Head of caudate nucleus (tissue), 42 donors: ENCODE measurements around the gene GREM2.

Experiments
- DNase-seq, 42 donors: peaks; one replicate each; pipeline versions ENCODE4 v3.0.0 to v3.0.0-alpha.2; 2020 to 2021; ENCODE audit warnings: mixed read lengths in 7 of 42
- intact Hi-C: fragments of 100-400 bp; cut with DNase I; formaldehyde crosslinking; loops from one replicate; pipeline ENCODE4 v1.15.0; 2022

Gene GREM2

DNA sequence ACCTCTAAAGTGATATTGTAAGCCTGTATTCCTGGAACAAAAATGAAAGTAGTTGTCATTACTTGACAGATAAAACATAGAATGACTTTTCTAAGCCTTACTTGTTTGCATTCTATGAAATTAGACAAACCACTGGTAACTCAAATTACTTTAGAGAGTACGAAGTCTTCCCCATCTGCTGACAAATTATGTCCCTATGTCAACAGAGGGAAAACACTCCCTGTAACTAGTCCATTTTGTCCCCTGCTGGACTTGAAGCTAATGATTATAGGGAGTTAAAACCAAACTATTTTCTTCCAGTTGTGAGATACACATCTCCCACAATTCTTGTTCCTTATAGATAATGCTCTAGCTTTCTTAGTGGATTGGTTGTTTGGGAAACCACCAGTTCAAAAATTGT, 39.6 kb downstream of the GREM2 start:
- intact Hi-C loops: no loop called here
- DNase-seq: no peak

DNA sequence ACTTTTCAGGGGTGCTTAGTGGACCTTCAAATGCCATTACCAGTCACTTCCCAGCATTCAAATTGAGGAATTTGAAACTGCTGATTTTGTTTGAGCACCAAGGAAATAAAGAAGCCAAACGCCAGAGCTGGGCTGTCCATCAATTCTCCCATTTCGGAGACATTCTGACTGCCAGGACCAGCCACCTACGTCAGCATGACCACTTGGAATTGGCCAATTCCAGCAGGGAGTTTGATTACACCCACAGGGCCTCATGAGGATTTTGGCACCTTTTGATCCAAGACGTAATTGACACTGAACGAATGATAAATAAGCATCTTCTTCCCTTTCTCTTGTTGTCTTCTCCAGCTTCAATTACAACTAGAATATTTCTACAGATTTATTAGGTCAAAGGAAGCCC, 40.2 kb downstream of the GREM2 start:
- no peak for DNase-seq

DNA sequence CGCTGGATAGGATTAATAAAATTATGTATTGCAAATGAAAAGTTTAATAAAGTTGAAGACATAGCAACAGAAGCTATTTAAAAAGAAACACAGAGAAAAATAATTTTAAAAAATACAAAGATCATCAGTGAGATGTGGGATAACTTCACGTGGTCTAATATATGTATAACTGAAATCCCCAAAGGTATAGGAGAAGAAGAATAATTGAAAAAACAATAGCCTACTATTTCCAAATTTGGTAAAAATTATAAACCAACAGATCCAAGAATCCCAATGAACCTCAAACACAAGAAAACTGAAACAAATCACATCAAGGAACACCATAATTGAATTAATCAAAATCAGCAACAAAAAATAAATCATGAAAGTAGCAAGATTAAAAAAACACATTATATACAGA, 44.9 kb downstream of the GREM2 start:
- intact Hi-C loops: no loop called here
- DNase-seq: no peak

More for the DNA sequence above, 40.2 kb downstream of the GREM2 start:
- intact Hi-C loops: no loop called here

DNA sequence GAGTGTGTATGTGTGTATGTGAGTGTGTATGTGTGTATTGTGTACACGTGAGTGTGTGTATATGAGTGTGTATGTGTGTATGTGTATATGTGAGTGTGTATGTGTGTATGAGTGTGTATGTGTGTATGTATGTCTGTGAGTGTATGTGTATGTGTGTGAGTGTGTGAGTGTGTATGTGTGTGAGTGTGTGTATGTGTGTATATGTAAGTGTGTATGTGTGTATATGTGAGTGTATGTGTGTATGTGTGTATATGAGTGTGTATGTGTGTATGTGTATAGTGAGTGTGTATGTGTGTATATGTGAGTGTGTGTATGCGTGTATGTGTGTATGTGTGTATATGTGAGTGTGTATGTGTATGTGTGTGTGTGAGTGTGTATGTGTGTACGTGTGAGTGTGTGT, 49.2 kb downstream of the GREM2 start:
- intact Hi-C loops: no loop called here
- DNase-seq: no peak

DNA sequence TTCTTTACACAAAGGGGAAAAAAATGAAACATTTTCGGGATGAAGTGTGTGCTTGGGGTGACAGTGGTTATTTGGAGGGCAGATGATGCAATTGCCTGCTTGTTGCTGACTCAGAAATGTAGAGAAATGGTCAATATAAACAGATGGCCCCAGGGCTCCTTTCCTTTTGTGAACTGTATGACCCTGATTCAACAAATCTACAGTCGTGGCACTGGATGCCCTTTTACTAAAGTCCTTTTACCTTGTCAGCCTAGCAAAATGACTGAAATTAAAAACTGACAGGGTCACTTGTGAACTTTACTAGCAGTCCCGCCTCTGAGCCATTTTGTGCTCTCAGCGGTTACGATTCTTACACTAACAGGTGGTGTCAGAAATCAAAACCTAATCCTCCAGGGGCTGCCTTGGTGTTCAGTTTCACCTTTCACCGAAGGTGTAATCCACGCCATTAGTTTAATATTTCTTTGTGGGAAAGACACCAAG, 49.8 kb downstream of the GREM2 start:
- intact Hi-C loops: no loop called here
- DNase-seq: no peak

DNA sequence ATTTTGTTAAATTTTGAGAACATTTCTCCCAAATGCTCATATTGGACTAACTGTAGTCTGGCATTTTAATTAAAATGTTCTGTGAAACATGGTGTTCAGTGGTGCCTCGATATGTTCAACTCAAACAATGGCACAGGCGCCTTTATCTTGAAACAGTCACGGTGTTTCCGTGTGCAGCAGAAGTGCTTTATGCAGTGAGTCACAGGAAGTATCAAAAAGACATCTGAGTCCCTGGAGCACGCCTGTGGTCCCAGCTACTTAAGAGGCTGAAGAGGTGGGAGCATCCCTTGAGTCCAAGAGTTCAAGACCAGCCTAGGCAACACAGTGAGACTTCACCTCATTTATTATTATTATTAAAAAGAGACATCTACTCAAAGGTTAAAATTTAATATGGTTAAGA, 52.2 kb downstream of the GREM2 start:
- intact Hi-C loops: no loop called here
- no peak for DNase-seq

DNA sequence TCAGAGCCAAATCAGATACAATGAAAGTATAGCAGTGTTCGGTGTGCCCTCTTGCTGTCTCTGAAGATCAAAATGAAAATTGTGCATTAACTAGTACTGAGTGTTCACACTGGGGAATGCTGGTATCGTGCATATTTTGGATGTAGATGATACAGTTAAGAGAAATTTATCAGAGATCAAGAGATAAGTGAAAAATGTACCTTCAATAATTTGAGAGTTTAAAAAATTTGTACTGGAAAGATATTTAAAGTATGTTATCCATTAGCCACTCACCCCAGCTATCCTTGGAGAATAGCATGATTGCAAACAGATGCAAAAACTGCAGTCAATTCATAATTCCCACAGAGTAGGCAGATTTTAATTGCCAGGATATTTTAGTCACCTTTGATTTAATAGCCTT, 56.4 kb downstream of the GREM2 start:
- intact Hi-C loops: no loop called here
- no peak for DNase-seq

DNA sequence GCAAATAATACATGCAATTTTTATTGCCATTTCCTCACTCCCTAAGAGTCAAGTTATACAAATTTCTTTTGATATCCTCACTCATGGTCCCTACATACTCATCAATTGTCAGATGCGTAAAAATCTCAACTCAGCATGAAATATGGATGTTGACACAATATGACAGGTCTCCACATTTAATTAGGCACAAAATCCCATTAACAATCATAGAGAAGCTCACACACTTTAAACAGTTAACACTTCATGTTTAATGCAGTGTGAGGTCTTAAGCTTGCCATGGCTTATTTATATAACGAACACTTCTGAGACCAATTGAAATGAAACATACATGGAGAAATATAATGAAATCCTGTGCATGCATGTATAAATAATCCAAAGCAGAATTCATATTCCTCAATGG, 58.6 kb downstream of the GREM2 start:
- intact Hi-C loops: no loop called here
- DNase-seq: no peak

DNA sequence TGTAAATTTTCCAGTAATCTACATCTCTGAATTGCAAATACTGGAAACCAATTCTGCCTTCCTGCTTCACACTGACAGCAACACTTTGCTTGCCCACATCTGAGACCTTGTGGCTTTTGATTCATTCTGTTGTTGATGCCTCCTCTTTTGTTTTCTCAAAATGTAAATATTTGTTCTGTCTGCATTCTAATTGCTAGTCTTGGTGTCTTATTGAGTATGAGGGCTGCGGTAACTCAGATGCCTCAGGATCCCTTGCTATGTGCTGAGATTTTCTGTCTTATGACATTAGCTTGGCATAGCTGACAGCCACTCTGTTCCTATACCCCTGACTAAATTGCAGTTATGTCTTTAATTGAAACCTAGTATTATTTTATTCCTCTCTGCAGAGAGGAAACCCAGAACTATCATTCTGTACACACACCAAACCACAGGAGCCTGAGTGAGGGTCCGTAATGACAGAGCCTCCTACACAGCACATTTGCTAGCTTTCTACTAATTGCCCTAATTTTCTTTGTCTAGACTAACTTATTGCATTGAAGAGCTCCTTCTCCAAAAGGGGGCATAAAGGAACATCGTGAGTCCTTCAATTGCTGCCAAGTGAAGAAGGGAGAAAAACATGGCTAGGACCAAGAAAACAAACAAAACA, 72.1 kb downstream of the GREM2 start:
- intact Hi-C loops: no loop called here
- DNase-seq: no peak

DNA sequence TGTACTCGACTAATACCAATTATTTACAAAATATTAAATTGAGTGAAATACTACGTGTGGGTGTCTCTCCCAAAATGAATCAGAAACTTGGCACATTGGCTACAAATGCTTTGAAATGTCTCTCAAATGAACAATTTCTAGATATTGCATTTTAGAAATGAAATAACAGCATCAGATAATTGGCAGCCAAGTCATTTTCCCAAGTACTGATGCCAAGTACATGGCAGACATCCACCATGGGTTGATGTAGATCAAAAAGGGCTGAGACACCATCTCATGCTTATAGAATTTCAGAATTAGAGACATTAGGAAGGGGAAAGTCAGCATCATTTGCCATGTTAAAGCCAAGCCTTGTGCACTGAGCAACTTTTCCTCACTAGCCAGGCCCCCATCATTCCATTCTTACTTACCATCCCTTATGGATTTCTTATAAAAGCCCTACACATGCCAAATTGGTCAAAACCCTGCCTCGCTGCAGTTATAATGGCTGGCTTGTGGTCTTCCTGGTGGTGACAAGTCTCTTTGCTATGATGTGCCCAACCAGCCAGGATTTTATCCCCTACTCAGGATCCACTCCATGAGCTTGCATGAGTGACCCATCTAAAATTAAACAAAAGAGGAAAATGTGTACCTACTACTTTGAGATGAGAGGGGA, 73.1 kb downstream of the GREM2 start:
- intact Hi-C loops: no loop called here
- no peak for DNase-seq

DNA sequence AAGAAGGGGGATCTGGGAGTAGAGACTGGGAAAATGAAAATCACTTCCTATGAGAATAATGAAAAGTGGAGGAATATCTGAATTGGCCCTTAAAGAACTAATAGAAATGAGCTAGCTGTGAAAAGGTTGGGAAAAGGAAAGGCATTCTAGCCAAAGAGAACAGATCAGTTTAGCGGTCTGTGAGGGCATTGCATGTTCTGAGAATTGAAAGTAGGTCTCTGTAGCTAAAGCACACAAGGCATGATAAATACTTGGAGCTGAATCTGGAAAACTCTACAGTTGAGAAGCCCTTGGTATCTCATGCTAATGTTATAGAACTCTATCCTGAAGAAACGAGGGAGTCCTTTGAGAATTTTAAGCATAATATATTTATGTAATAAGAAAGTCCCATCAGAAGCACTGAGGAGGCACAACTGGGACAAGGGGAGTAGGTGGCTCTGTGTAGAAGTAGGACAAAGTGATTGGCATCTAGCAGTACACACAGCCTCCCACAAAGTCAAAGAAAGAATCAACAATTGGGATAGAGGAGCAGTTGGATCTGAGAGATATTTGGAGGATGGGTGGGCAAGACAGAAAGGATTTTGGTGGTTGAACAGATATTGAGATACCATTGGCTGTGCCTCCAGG, 78.7 kb downstream of the GREM2 start:
- DNase-seq: peak in 5 of 42 donors; percentile 19 to 57 (median 27)
- intact Hi-C loops: no loop called here

DNA sequence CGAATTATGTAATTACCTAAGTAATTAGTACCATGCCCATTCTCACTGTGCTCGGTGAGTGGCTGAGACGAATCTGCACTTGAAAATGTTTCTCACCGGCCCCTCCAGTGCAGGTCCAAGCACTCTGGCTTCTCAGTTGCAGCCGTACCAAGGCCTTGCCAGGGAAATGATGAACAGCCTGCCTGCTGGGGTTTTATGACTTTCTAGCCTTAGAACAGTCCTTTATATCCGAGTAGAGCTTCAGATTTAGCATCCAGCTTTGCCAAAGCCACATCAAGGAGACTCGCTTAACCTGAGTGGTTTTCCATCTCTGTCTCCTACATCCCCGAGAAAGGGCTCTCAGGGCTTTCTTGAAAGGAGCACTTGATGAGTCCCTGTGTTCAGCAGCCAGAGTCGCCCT, 83.4 kb downstream of the GREM2 start:
- intact Hi-C loops: no loop called here

DNA sequence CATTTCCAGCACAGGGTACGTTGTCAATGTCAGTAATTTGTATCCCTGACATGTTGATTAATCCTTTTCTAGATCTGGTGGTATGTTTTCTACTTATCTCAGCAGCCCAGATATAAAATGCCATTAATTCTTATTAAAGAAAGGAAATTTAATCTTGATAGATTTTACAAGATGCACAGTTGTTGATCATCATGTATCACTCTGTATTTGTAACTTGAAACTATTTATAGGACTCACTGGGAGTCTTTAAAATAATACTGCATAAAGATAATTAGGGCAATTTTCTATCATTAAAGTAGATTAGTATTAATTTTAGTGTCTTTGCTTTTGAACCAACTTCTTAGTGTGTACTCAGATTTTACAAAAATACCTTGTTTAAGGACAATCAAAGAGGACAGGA, 84.9 kb downstream of the GREM2 start:
- DNase-seq: no peak
- intact Hi-C loops: no loop called here

More for the DNA sequence above, 83.4 kb downstream of the GREM2 start:
- no peak for DNase-seq

DNA sequence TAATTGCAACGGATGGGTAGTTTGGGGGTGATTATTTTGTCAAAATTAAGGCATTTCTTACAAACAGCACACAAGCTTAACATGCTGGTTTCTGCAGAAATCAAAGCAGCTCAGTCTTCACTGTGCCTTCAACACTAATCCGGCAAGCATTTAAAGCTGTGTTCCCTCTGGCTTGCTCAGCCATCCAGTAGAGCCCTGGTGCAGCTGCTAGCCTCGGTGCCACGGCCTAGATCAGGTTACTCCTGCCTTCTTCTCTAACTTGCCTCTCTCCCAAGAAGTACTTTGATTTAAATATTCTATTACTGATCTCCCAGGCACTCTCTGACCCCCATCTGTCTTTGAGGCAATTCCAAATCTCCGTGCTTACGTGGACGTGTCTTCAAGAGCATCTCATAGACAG, 85.6 kb downstream of the GREM2 start:
- no peak for DNase-seq
- intact Hi-C loops: no loop called here

DNA sequence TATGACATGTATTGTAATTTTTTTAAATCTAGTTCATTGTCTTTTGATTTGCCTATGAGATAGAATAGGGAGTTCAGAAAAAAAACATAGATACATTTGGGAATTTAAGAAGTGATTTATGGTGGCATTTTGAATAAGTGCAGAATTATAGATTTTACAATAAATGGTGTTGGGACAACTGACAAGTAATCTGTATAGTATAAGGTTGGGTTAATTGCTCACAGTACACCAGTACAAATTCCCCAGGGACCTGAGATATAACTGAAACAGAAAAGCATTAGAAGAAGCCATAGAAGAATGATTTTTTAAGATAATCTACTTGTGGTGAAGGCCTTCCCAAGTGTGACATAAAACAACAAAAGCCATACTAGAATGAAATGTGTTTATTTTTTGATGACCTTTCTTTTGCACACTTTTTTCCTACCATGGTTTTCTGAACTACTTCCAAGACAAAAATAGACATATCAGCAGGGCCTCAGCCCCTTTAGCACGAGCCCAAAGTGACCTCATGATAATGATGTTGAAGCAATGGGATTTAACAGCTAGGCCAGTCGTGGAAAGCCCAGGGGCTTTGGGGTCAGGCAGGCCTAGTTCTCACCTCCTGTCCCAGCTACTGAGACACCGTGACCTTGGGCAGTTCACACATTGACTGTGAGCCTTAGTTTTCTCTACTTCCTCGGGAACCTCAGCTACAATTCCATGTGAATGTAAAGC, 87.4 kb downstream of the GREM2 start:
- intact Hi-C loops: no loop called here

DNA sequence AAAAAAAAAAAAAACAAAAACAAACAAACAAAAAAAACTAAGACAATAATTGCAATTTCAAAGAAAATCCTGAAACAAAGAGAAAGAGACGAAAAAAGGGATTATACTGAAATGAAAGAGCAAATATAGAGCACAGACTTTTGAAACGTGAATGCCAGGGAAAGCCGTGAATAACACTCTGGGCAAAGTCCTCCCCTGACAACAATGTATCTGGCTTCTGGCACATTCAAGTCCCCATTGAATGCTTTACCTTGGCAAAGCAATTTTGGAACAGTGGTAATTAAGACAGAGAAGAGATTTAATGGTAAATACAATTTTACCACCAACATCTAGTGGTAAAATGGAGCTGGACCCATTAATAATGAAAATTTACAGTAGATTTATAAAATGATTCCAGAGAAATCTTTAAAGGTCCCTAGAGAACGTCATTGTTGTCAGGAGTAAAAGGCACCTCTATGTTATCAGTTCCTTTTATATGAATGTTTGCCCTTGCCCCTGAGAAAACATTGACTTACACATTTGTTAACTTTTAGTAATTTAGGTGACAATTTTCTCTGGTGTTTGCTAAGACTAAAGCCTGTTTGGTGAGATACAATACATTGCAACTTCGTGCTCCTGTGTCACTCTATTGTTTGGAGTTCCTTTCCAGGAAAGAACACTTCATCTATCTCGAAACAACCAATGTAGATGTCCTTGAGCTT, 89.7 kb downstream of the GREM2 start:
- intact Hi-C loops: no loop called here
- DNase-seq: no peak

More for the DNA sequence above, 87.4 kb downstream of the GREM2 start:
- no peak for DNase-seq

DNA sequence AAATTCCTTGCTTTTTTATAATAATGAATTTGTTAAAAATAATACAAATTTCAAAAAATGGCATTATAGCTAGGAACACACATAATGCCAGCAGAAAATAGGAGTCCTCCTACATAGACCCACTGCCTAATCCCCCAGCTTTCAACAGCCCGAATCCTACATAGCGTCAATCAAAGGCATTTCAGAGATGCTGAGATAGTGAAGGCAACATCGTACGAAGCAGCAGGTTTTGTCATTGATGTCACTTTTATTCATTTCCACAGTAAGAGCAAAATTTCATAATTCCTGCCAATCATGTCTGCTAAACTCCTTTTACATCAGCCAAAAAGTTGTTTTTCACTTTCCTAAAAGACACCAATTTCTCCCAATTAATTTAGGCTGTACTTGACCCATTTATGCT, 94.1 kb downstream of the GREM2 start:
- intact Hi-C loops: no loop called here
- DNase-seq: peak in 6 of 42 donors; percentile 7 to 48 (median 32)

DNA sequence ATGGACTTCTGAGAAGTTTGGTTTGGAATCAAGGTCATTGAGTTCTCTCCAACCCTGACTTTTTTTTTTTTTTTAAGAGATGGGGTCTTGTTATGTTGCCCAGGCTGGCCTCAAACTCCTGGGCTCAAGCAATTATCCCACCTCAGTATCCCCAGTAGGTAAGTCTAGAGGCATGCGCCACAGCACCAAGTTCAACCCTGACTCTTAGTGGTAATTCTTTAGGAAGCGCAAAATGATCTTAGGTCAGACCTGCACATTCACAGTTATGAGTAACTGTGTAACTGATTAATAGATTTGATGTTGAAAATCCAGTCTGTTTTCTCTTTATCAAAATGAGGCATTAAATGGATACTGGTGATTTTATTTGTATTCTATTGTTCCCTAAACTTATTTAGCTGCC, 95.9 kb downstream of the GREM2 start:
- intact Hi-C loops: no loop called here
- no peak for DNase-seq

DNA sequence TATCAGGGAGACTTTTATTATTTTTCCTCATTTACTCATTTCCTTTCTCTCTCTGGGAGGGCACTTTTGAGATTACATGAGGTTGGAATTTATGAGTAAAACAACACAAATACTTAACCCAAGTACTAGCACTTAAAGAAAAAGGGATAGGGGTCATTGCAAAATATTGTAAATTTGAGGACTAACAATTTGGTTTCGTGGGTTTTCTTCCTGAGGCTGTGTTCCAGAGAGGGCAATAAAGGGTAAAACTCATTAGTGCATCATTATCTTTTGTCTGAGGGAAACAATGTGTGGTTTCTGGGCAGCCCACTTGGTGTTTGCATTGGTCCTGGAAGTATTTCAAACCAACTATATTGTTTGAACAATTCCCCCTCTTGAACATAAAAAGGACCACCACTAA, 96.5 kb downstream of the GREM2 start:
- intact Hi-C loops: no loop called here

More for the DNA sequence above, 96.5 kb downstream of the GREM2 start:
- DNase-seq: no peak
